Liver (tissue), 9 donors: ENCODE data around the gene TXLNG. TPM values are rescaled to one million over a fixed set of nuclear protein-coding genes. Genes with fewer than 3 reads are reported as not detected.

Experiments
- DNase-seq: peaks from one replicate; pipeline ENCODE4 v3.0.0-alpha.2; 2017; ENCODE audit warnings: low spot score
- H3K27ac ChIP-seq, 2 donors: one replicate each; pipeline ENCODE4 v1.7.0; 2013; ENCODE audit warnings: inconsistent platforms in 2 of 2, low read length in 2 of 2, control low read depth in 1 of 2, low read depth in 1 of 2, mild to moderate bottlenecking in 1 of 2
- H3K27me3 ChIP-seq, 4 donors: one replicate each; pipeline versions ENCODE4 v1.6.1 to v1.7.0; 2013; ENCODE audit warnings: low read length in 3 of 4, inconsistent platforms in 1 of 4, mild to moderate bottlenecking in 1 of 4, moderate library complexity in 1 of 4; ENCODE audit not compliant: control insufficient read depth in 4 of 4, insufficient read depth in 4 of 4
- H3K36me3 ChIP-seq, 4 donors: one replicate each; pipeline versions ENCODE4 v1.6.1 to v1.7.0; 2013; ENCODE audit warnings: low read length in 3 of 4, mild to moderate bottlenecking in 3 of 4, low read depth in 1 of 4, moderate library complexity in 1 of 4; ENCODE audit not compliant: control insufficient read depth in 4 of 4, insufficient read depth in 3 of 4
- H3K4me1 ChIP-seq, 4 donors: one replicate each; pipeline versions ENCODE4 v1.6.1 to v1.7.0; 2013; ENCODE audit warnings: low read length in 3 of 4, mild to moderate bottlenecking in 3 of 4, moderate library complexity in 1 of 4; ENCODE audit not compliant: control insufficient read depth in 4 of 4, insufficient read depth in 4 of 4
- H3K4me3 ChIP-seq, 3 donors: one replicate each; pipeline versions ENCODE4 v1.6.1 to v1.7.0; 2013; ENCODE audit warnings: low read length in 3 of 3, control low read depth in 1 of 3, low read depth in 1 of 3, mild to moderate bottlenecking in 1 of 3
- H3K9ac ChIP-seq, 2 donors: one replicate each; pipeline ENCODE4 v1.7.0; 2013; ENCODE audit warnings: low read length in 2 of 2, mild to moderate bottlenecking in 2 of 2, moderate library complexity in 2 of 2, control low read depth in 1 of 2, low read depth in 1 of 2
- H3K9me3 ChIP-seq, 4 donors: one replicate each; pipeline versions ENCODE4 v1.6.1 to v1.7.0; 2013; ENCODE audit warnings: low read length in 3 of 4; ENCODE audit not compliant: control insufficient read depth in 4 of 4
- ATF3 ChIP-seq: IDR thresholded peaks from 2 replicates; pipeline ENCODE4 v1.6.1; 2016; ENCODE audit warnings: antibody characterized with exemption
- CTCF ChIP-seq: fragments of 150-350 bp; IDR thresholded peaks from 2 replicates; pipeline ENCODE4 v1.5.1; 2017; ENCODE audit warnings: improper control_type of control experiment, low read depth, low read length; ENCODE audit not compliant: missing input control
- EGR1 ChIP-seq, 2 donors: IDR thresholded peaks; 2 replicates each; pipeline ENCODE4 v1.6.1; 2016 to 2018; ENCODE audit warnings: antibody characterized with exemption in 2 of 2, low read depth in 2 of 2
- FOXA1 ChIP-seq: IDR thresholded peaks from 2 replicates; pipeline ENCODE4 v1.6.1; 2016; ENCODE audit warnings: antibody characterized with exemption
- FOXA2 ChIP-seq: IDR thresholded peaks from 2 replicates; pipeline ENCODE4 v1.6.1; 2016; ENCODE audit warnings: antibody characterized with exemption
- GABPA ChIP-seq, 2 donors: IDR thresholded peaks in 1 of 2; conservative IDR thresholded peaks in 1 of 2; 2 replicates each; pipeline ENCODE4 v1.6.1; 2016; ENCODE audit warnings: antibody characterized with exemption in 2 of 2, mild to moderate bottlenecking in 1 of 2, moderate library complexity in 1 of 2
- HNF4A ChIP-seq, 2 donors: conservative IDR thresholded peaks; 2 replicates each; pipeline ENCODE4 v1.6.1; 2016; ENCODE audit warnings: antibody characterized with exemption in 2 of 2, mild to moderate bottlenecking in 2 of 2
- HNF4G ChIP-seq: IDR thresholded peaks from 2 replicates; pipeline ENCODE4 v1.6.1; 2016; ENCODE audit warnings: antibody characterized with exemption
- JUND ChIP-seq, 2 donors: IDR thresholded peaks; 2 replicates each; pipeline ENCODE4 v1.6.1; 2016; ENCODE audit warnings: antibody characterized with exemption in 2 of 2
- MAX ChIP-seq: IDR thresholded peaks from 2 replicates; pipeline ENCODE4 v1.6.1; 2016; ENCODE audit warnings: antibody characterized with exemption
- NR2F2 ChIP-seq: IDR thresholded peaks from 2 replicates; pipeline ENCODE4 v1.6.1; 2016; ENCODE audit warnings: antibody characterized with exemption
- RAD21 ChIP-seq, 2 donors: IDR thresholded peaks; 2 replicates each; pipeline ENCODE4 v1.6.1; 2016; ENCODE audit warnings: antibody characterized with exemption in 2 of 2, mild to moderate bottlenecking in 2 of 2
- REST ChIP-seq: IDR thresholded peaks from 2 replicates; pipeline ENCODE4 v1.6.1; 2016; ENCODE audit warnings: antibody characterized with exemption, mild to moderate bottlenecking
- RXRA ChIP-seq, 2 donors: IDR thresholded peaks; 2 replicates each; pipeline ENCODE4 v1.6.1; 2017 to 2018; ENCODE audit warnings: antibody characterized with exemption in 2 of 2, mild to moderate bottlenecking in 1 of 2
- SP1 ChIP-seq: IDR thresholded peaks from 2 replicates; pipeline ENCODE4 v1.6.1; 2018; ENCODE audit warnings: antibody characterized with exemption, mild to moderate bottlenecking
- TAF1 ChIP-seq: conservative IDR thresholded peaks from 2 replicates; pipeline ENCODE4 v1.6.1; 2016; ENCODE audit warnings: antibody characterized with exemption, mild to moderate bottlenecking
- YY1 ChIP-seq: IDR thresholded peaks from 2 replicates; pipeline ENCODE4 v1.6.1; 2016; ENCODE audit warnings: antibody characterized with exemption, mild to moderate bottlenecking
- ZBTB33 ChIP-seq: IDR thresholded peaks from 2 replicates; pipeline ENCODE4 v1.6.1; 2016; ENCODE audit warnings: antibody characterized with exemption
- WGBS: extraction: QIAGEN DNeasy Blood & Tissue Kit; methylation state at CpG from one replicate; pipeline ENCODE4 v1.1.7; 2013; 5-methylcytosine and 5-hydroxymethylcytosine counted together
- polyA plus RNA-seq, 2 donors: library from polyadenylated mRNA; stranded (reverse) in 1 of 2; unstranded in 1 of 2; fragments of 200-250 nt in 1 of 2; fragments of >200 nt in 1 of 2; fragmentation: Nextera tagmentation in 1 of 2; extraction: Ambion mirVana in 1 of 2; gene quantifications; one replicate each; pipeline versions ENCODE4 v1.2.1 to v1.2.3, GENCODE V29; 2013 to 2015
- total RNA-seq, 2 donors: library from RNA; depleted of rRNA; stranded (reverse); fragments of >200 nt; gene quantifications; one replicate each; pipeline ENCODE4 v1.2.3, GENCODE V29; 2014
- donor health status: healthy.
- donor health status: healthy.
- donor health status: healthy.
- donor health status: healthy.
- donor health status: healthy.

TXLNG gene
- total and polyA plus RNA-seq, 4 donors, result 3.7 to 7.4 (median 5.1) TPM

- no peak for TF ChIP-seq CTCF
- TF ChIP-seq EGR1 (IDR thresholded peaks at IDR 0.05; ENCODE audit: low read depth in 2 of 2), result no peak
- TF ChIP-seq NR2F2, result no peak
- no peak for TF ChIP-seq HNF4A (conservative IDR thresholded peaks at IDR 0.05)
- TF ChIP-seq FOXA1, result no peak
- TF ChIP-seq FOXA2, result no peak
- TF ChIP-seq YY1, result no peak
- no peak for TF ChIP-seq TAF1
- no peak for TF ChIP-seq REST
- no peak for TF ChIP-seq RAD21 (IDR thresholded peaks at IDR 0.05)
- no peak for TF ChIP-seq MAX
- no peak for TF ChIP-seq JUND (IDR thresholded peaks at IDR 0.05)
- TF ChIP-seq ATF3, result no peak
- TF ChIP-seq ZBTB33, result no peak
- TF ChIP-seq GABPA (IDR thresholded peaks at IDR 0.05 in 1 of 2, conservative IDR thresholded peaks at IDR 0.05 in 1 of 2), result no peak
- no peak for TF ChIP-seq RXRA (IDR thresholded peaks at IDR 0.05)
- no peak for TF ChIP-seq HNF4G
- TF ChIP-seq SP1, result no peak
- peaks cover 0 to 6% (median 0%) of the 10 kb centered on the region in 4 donors for H3K4me1 ChIP-seq
- 44% methylated on average over 1 of the region's 1 CpG for WGBS
- no peaks in the 10 kb centered on the region for H3K36me3 ChIP-seq
- no peak for DNase-seq
- no peaks in the 10 kb centered on the region for H3K27me3 ChIP-seq
- no peak overlapping the region for H3K9ac ChIP-seq
- no peak overlapping the region for H3K4me3 ChIP-seq
- H3K27ac ChIP-seq, result no peak overlapping the region
- H3K9me3 ChIP-seq, result no peaks in the 10 kb centered on the region
Observed at GRCh38 chrX:16876696-16877095, 90.4 kb downstream of the TXLNG start.
